ENCODE data around the gene TWIST2. TPM values are rescaled to one million over a fixed set of nuclear protein-coding genes. Genes with fewer than 3 reads are reported as not detected.
A peak's percentile ranks its signal among the peaks of the same experiment; 100 is the strongest.

Gene TWIST2
- total RNA-seq, 2 donors from 2014 or later = 7.5 to 40.5 TPM

- WGBS, 2 donors = 73 to 79% methylated on average over 13 to 14 of the region's 14 CpGs
- no peak for ATAC-seq
- Histone ChIP-seq H3K27me3 (no peaks in the 10 kb centered on the region), H3K4me1 (no peaks in the 10 kb centered on the region), H3K9me3 (no peaks in the 10 kb centered on the region), H3K4me3 (no peak overlapping the region), H3K27ac (no peak overlapping the region), H3K36me3 (replicated peaks in 1 of 2; ENCODE audit: insufficient read depth in 1 of 2, low read depth in 2 of 2) (no peaks in the 10 kb centered on the region)
- TF ChIP-seq CTCF (IDR thresholded peaks at IDR 0.05) = no peak
- TF ChIP-seq POLR2A (IDR thresholded peaks at IDR 0.05) = no peak
- intact Hi-C loops (cut with DNase I) = no loop called here
- peak in 1 of 4 donors; percentile 1 for DNase-seq
These were observed 80.0 kb downstream of the TWIST2 start for GRCh38 chr2:238927746-238928519.

GRCh38 chr2:238928520-238929241 is 80.8 kb downstream of the TWIST2 start:
- intact Hi-C loops (cut with DNase I) = no loop called here
- no peaks in the 10 kb centered on the region for H3K4me1 ChIP-seq
- ATAC-seq = no peak

GRCh38 chr2:238929242-238930081 is 81.6 kb downstream of the TWIST2 start:
- WGBS, 2 donors = 39 to 50% methylated on average over 12 of the region's 12 CpGs
- intact Hi-C loops (cut with DNase I) = no loop called here
- Histone ChIP-seq H3K27ac (no peak overlapping the region), H3K9me3 (peaks cover 0 to 11% (median 0%) of the 10 kb centered on the region in 3 donors), H3K4me1 (no peaks in the 10 kb centered on the region), H3K4me3 (no peak overlapping the region), H3K27me3 (no peaks in the 10 kb centered on the region), H3K36me3 (replicated peaks in 1 of 2; ENCODE audit: insufficient read depth in 1 of 2, low read depth in 2 of 2) (no peaks in the 10 kb centered on the region)
- DNase-seq (peak in 1 of 4 donors; percentile 25), ATAC-seq (peak; percentile 38)
- TF ChIP-seq POLR2A (IDR thresholded peaks at IDR 0.05) (no peak), CTCF (IDR thresholded peaks at IDR 0.05) (no peak)

More at GRCh38 chr2:238928520-238929241, 80.8 kb downstream of the TWIST2 start:
- H3K4me3 ChIP-seq = no peak overlapping the region
- WGBS, 2 donors = 60 to 62% methylated on average over 17 to 18 of the region's 18 CpGs
- peak in 1 of 4 donors; percentile 6 for DNase-seq
- H3K36me3 ChIP-seq (replicated peaks in 1 of 2; ENCODE audit: insufficient read depth in 1 of 2, low read depth in 2 of 2) = no peaks in the 10 kb centered on the region
- H3K9me3 ChIP-seq = peaks cover 0 to 4% (median 0%) of the 10 kb centered on the region in 3 donors
- no peak overlapping the region for H3K27ac ChIP-seq
- H3K27me3 ChIP-seq = no peaks in the 10 kb centered on the region
- TF ChIP-seq POLR2A (IDR thresholded peaks at IDR 0.05) (no peak), CTCF (IDR thresholded peaks at IDR 0.05) (no peak)

GRCh38 chr2:238930216-238930615 is 82.3 kb downstream of the TWIST2 start:
- 71 to 79% methylated on average over 6 of the region's 6 CpGs for WGBS, 2 donors
- Histone ChIP-seq H3K27ac (no peak overlapping the region), H3K9me3 (peaks cover 0 to 11% (median 0%) of the 10 kb centered on the region in 3 donors), H3K4me1 (no peaks in the 10 kb centered on the region), H3K27me3 (no peaks in the 10 kb centered on the region), H3K36me3 (replicated peaks in 1 of 2; ENCODE audit: insufficient read depth in 1 of 2, low read depth in 2 of 2) (no peaks in the 10 kb centered on the region), H3K4me3 (no peak overlapping the region)
- ATAC-seq (no peak), DNase-seq (peak in 1 of 4 donors; percentile 1)
- intact Hi-C loops (cut with DNase I) = no loop called here
- TF ChIP-seq CTCF (IDR thresholded peaks at IDR 0.05) (no peak), POLR2A (IDR thresholded peaks at IDR 0.05) (no peak)
